HL-60 (cell line): ENCODE data around the gene CNTNAP3B.
"Not testable (repeated sequence)": the region's sequence is repeated elsewhere in the genome, so short reads cannot be mapped to it uniquely, and the experiment has no call there.

Experiments
- CTCF ChIP-seq: IDR thresholded peaks from one replicate; pipeline ENCODE4 v1.5.1; 2011; ENCODE audit warnings: low read length, control low read depth, inconsistent platforms; ENCODE audit not compliant: insufficient read depth
- POLR2AphosphoS5 ChIP-seq: IDR thresholded peaks from 2 replicates; pipeline ENCODE4 v1.6.1; 2012; ENCODE audit warnings: low read depth

GRCh38 chr9:42095929-42096328, 33.3 kb downstream of the CNTNAP3B start:
- not testable (repeated sequence) for TF ChIP-seq CTCF, POLR2AphosphoS5
